H1 (cell line): ENCODE data around the gene EYA2. TPM values are rescaled to one million over a fixed set of nuclear protein-coding genes. Genes with fewer than 3 reads are reported as not detected.

ENCODE experiments used
- CTCF ChIA-PET: fragments of 300-600 bp; sonication (Branson Sonifier 250); formaldehyde crosslinking; loops from one replicate; lab custom pipeline; 2021; ENCODE audit not compliant: partially characterized antibody; lab: Charles Lee
- POLR2A ChIA-PET: fragments of 300-600 bp; sonication (Branson Sonifier 250); formaldehyde crosslinking; loops from one replicate; lab custom pipeline; 2021; ENCODE audit warnings: inconsistent platforms; ENCODE audit not compliant: partially characterized antibody; lab: Charles Lee
- DNase-seq, 2 experiments: peaks; one replicate each; pipeline versions ENCODE4 v3.0.0 to v3.0.0-alpha.2; 2010 to 2022; ENCODE audit warnings: low spot score in 2 of 2, low read depth in 1 of 2, mixed read lengths in 1 of 2
- FAIRE-seq: peaks from 2 replicates; lab custom pipeline; 2011; peaks lifted over from hg19 to GRCh38; lab: Jason Lieb, UNC
- H2AFZ ChIP-seq: 2 replicates; pipeline ENCODE4 v1.8.1; 2012; ENCODE audit warnings: low read length, inconsistent platforms
- H2AK5ac ChIP-seq: 2 replicates; pipeline ENCODE4 v1.6.1; 2013; ENCODE audit warnings: low read depth, low read length
- H2BK120ac ChIP-seq: replicated peaks from 2 replicates; pipeline ENCODE3; 2013; ENCODE audit warnings: low read depth, low read length, inconsistent platforms
- H2BK12ac ChIP-seq: 2 replicates; pipeline ENCODE4 v1.6.1; 2013; ENCODE audit warnings: low read depth, low read length
- H2BK15ac ChIP-seq: 2 replicates; pipeline ENCODE4 v1.6.1; 2013; ENCODE audit warnings: low read length
- H2BK20ac ChIP-seq: 2 replicates; pipeline ENCODE4 v1.6.1; 2013; ENCODE audit warnings: low read length
- H2BK5ac ChIP-seq: 2 replicates; pipeline ENCODE4 v1.6.1; 2013; ENCODE audit warnings: low read depth, low read length
- H3K14ac ChIP-seq: 2 replicates; pipeline ENCODE4 v1.6.1; 2013; ENCODE audit warnings: inconsistent platforms; ENCODE audit not compliant: insufficient read length
- H3K18ac ChIP-seq: 2 replicates; pipeline ENCODE4 v1.6.1; 2013; ENCODE audit warnings: low read length; ENCODE audit errors: extremely low read depth
- H3K23ac ChIP-seq: 2 replicates; pipeline ENCODE4 v1.6.1; 2013; ENCODE audit warnings: inconsistent platforms; ENCODE audit not compliant: insufficient read length
- H3K23me2 ChIP-seq: 2 replicates; pipeline ENCODE4 v1.6.1; 2013; ENCODE audit warnings: low read depth, low read length
- H3K27ac ChIP-seq: 2 replicates; pipeline ENCODE4 v1.6.1; 2011; ENCODE audit warnings: low read depth, low read length, inconsistent platforms
- H3K27me3 ChIP-seq, 4 experiments: replicated peaks in 1 of 4; 1 replicate in 1 of 4; 2 replicates in 3 of 4; pipeline versions ENCODE4 v1.6.1 to v1.8.1; 2011 to 2013; ENCODE audit warnings: low read length in 3 of 4, mild to moderate bottlenecking in 3 of 4, inconsistent platforms in 2 of 4, mixed read lengths in 2 of 4, moderate library complexity in 1 of 4; ENCODE audit not compliant: control insufficient read depth in 3 of 4, insufficient read depth in 3 of 4; ENCODE audit errors: extremely low read depth in 1 of 4
- H3K36me3 ChIP-seq, 4 experiments: 2 replicates each; pipeline versions ENCODE4 v1.6.1 to v1.8.1; 2011 to 2013; ENCODE audit warnings: mild to moderate bottlenecking in 4 of 4, low read length in 3 of 4, moderate library complexity in 2 of 4, control low read depth in 1 of 4, inconsistent platforms in 1 of 4; ENCODE audit not compliant: insufficient read depth in 4 of 4, control insufficient read depth in 2 of 4
- H3K4ac ChIP-seq: replicated peaks from 2 replicates; pipeline ENCODE3; 2013; ENCODE audit warnings: low read length, low read depth, mixed read lengths, inconsistent platforms; ENCODE audit not compliant: insufficient read length
- H3K4me1 ChIP-seq, 4 experiments: replicated peaks in 1 of 4; 1 replicate in 1 of 4; 2 replicates in 3 of 4; pipeline versions ENCODE4 v1.6.1 to v1.8.1; 2011 to 2013; ENCODE audit warnings: low read length in 3 of 4, inconsistent platforms in 2 of 4, mixed read lengths in 1 of 4; ENCODE audit not compliant: insufficient read depth in 4 of 4, control insufficient read depth in 3 of 4
- H3K4me2 ChIP-seq, 2 experiments: 2 replicates each; pipeline versions ENCODE4 v1.6.1 to v1.8.1; 2011 to 2013; ENCODE audit warnings: low read depth in 2 of 2, low read length in 2 of 2, control low read depth in 1 of 2, inconsistent platforms in 1 of 2, mild to moderate bottlenecking in 1 of 2; ENCODE audit not compliant: insufficient read depth in 1 of 2
- H3K4me3 ChIP-seq, 4 experiments: fragments of 200-600, 300-600 bp in 1 of 4; sonication (generic), shearing (Covaris generic), sonication (Bioruptor Twin) in 1 of 4; 2 replicates each; pipeline versions ENCODE4 v1.5.1 to v1.8.1; 2011 to 2016; ENCODE audit warnings: low read length in 4 of 4, low read depth in 3 of 4, control low read depth in 2 of 4, inconsistent platforms in 2 of 4, mild to moderate bottlenecking in 2 of 4, mixed read lengths in 1 of 4, moderate library complexity in 1 of 4; ENCODE audit not compliant: insufficient read depth in 2 of 4; ENCODE audit errors: extremely low read depth in 1 of 4
- H3K56ac ChIP-seq: replicated peaks from 2 replicates; pipeline ENCODE3; 2013; ENCODE audit warnings: low read depth, mild to moderate bottlenecking, mixed read lengths, low read length, inconsistent platforms; ENCODE audit not compliant: insufficient read length
- H3K79me1 ChIP-seq: 2 replicates; pipeline ENCODE4 v1.6.1; 2013; ENCODE audit warnings: low read depth, low read length, control low read depth
- H3K79me2 ChIP-seq, 2 experiments: 2 replicates each; pipeline versions ENCODE4 v1.6.1 to v1.8.1; 2012 to 2013; ENCODE audit warnings: low read length in 2 of 2, mild to moderate bottlenecking in 2 of 2, inconsistent platforms in 1 of 2; ENCODE audit not compliant: insufficient read depth in 2 of 2, control insufficient read depth in 1 of 2
- H3K9ac ChIP-seq, 4 experiments: replicated peaks in 1 of 4; 1 replicate in 1 of 4; 2 replicates in 3 of 4; pipeline versions ENCODE4 v1.6.1 to v1.8.1; 2011 to 2013; ENCODE audit warnings: low read depth in 3 of 4, low read length in 3 of 4, control low read depth in 2 of 4, mild to moderate bottlenecking in 2 of 4, moderate library complexity in 2 of 4, inconsistent platforms in 1 of 4; ENCODE audit errors: extremely low read depth in 1 of 4
- H3K9me3 ChIP-seq, 2 experiments: 2 replicates each; pipeline versions ENCODE4 v1.6.1 to v1.8.1; 2012 to 2013; ENCODE audit warnings: mild to moderate bottlenecking in 2 of 2, moderate library complexity in 2 of 2, control low read depth in 1 of 2, inconsistent platforms in 1 of 2, low read depth in 1 of 2, low read length in 1 of 2, mixed read lengths in 1 of 2; ENCODE audit not compliant: insufficient read depth in 2 of 2
- H4K20me1 ChIP-seq, 2 experiments: replicated peaks in 1 of 2; 2 replicates each; pipeline versions ENCODE3 to v1.8.1; 2011 to 2013; ENCODE audit warnings: inconsistent platforms in 2 of 2, low read length in 2 of 2, mild to moderate bottlenecking in 1 of 2; ENCODE audit not compliant: insufficient read depth in 2 of 2, control insufficient read depth in 1 of 2
- H4K5ac ChIP-seq: 2 replicates; pipeline ENCODE4 v1.6.1; 2013; ENCODE audit warnings: low read length, low read depth, mixed read lengths, inconsistent platforms; ENCODE audit not compliant: insufficient read length
- H4K8ac ChIP-seq: 2 replicates; pipeline ENCODE4 v1.8.0; 2013; ENCODE audit warnings: mild to moderate bottlenecking, moderate library complexity, low read length, inconsistent platforms; ENCODE audit not compliant: insufficient read depth; ENCODE audit errors: extremely low read depth
- H4K91ac ChIP-seq: replicated peaks from 2 replicates; pipeline ENCODE3; 2013; ENCODE audit warnings: low read length, mixed read lengths, inconsistent platforms; ENCODE audit not compliant: insufficient read length
- WGBS, 2 experiments: shearing (Covaris generic) in 1 of 2; methylation state at CpG; one replicate each; pipeline versions ENCODE4 v1.1.6 to v1.1.7; 2013 to 2015; ENCODE audit warnings: low lambda C conversion rate in 2 of 2, mixed read lengths in 2 of 2, inconsistent platforms in 1 of 2, low coverage in 1 of 2, missing lambda C conversion rate in 1 of 2; ENCODE audit not compliant: insufficient replicate concordance in 2 of 2, insufficient coverage in 1 of 2, insufficient read length in 1 of 2; ENCODE audit errors: extremely low coverage in 1 of 2, missing lambda C conversion rate in 1 of 2; 5-methylcytosine and 5-hydroxymethylcytosine counted together
- polyA plus RNA-seq, 7 experiments: library from polyadenylated mRNA; depleted of rRNA in 3 of 7; stranded (reverse) in 5 of 7; unstranded in 2 of 7; fragments of >200 nt in 5 of 7; fragments of 200-250 nt in 2 of 7; gene quantifications; 1 replicate in 5 of 7; 2 replicates in 1 of 7; 4 replicates in 1 of 7; pipeline versions ENCODE4 v1.2.1 to v1.2.3, GENCODE V29; 2011 to 2013; ENCODE audit warnings: missing spikeins in 2 of 7, mixed read lengths in 2 of 7
- total RNA-seq: library from RNA; stranded (reverse); fragmentation: NEBNext Ultra II Directional; extraction: Animal tissue kit (Norgen Biotek cat#: 25700); gene quantifications from 2 replicates; pipeline ENCODE4 v1.2.1, GENCODE V29; 2021

Gene EYA2
- total and polyA plus RNA-seq, 2 of the 8 experiments (the other 6 are each of a cell fraction or from before 2014, with no cell fraction given): 1.6 to 1.7 TPM

- Histone ChIP-seq H3K23me2 (no peaks in the 10 kb centered on the region), H3K9me3 (no peaks in the 10 kb centered on the region), H3K27ac (no peak overlapping the region), H4K20me1 (no peaks in the 10 kb centered on the region), H3K18ac (no peak overlapping the region), H3K4ac (no peak overlapping the region), H3K14ac (no peak overlapping the region), H3K79me1 (no peaks in the 10 kb centered on the region), H3K4me2 (no peak overlapping the region), H3K27me3 (no peaks in the 10 kb centered on the region), H2AK5ac (no peak overlapping the region), H4K5ac (no peak overlapping the region), H3K9ac (no peak overlapping the region), H3K4me3 (no peak overlapping the region), H2AFZ (no peak overlapping the region), H2BK5ac (no peak overlapping the region), H2BK20ac (no peak overlapping the region), H3K79me2 (no peaks in the 10 kb centered on the region), H2BK12ac (no peak overlapping the region), H3K4me1 (peaks cover 3 to 10% (median 5%) of the 10 kb centered on the region in 4 experiments; a peak in 6 of 7 replicates), H4K91ac (no peak overlapping the region), H3K56ac (no peak overlapping the region), H3K23ac (no peak overlapping the region), H2BK120ac (no peak overlapping the region), H3K36me3 (no peaks in the 10 kb centered on the region), H2BK15ac (no peak overlapping the region), H4K8ac (no peak overlapping the region)
- FAIRE-seq (no peak), DNase-seq (no peak)
- ChIA-PET CTCF (interaction anchor here (1.0 to 1.4 kb wide), 3 partner anchors 18 to 190 kb away, joined by 3 to 4 read pairs (median 3); no protein-coding TSS in a partner anchor), POLR2A (interaction anchor here (1.3 kb wide), 1 partner anchor 9 kb away, joined by 3 read pairs; no protein-coding TSS in a partner anchor)
- 84% methylated on average over 3 of the region's 3 CpGs; no CpG with 5 or more reads in 1 of the 2 experiments for WGBS, 2 experiments
These were observed 227.9 kb downstream of the EYA2 start for GRCh38 chr20:47122560-47122959.
